ENCODE results near the gene NFKBIZ. TPM values are rescaled to one million over a fixed set of nuclear protein-coding genes. Genes with fewer than 3 reads are reported as not detected.

NFKBIZ gene
- total RNA-seq, 2 experiments from 2014 or later: 11.8 to 26.6 TPM

- Histone ChIP-seq H4K20me1 (ENCODE audit: insufficient read depth, low read length) (peaks cover 14% of the 10 kb centered on the region; the same call in 1 of the 2 replicates), H3K9me3 (ENCODE audit: low read length) (no peaks in the 10 kb centered on the region), H3K36me3 (ENCODE audit: insufficient read depth, low read length) (peaks cover 44% of the 10 kb centered on the region), H3K4me3 (ENCODE audit: low read depth, low read length, poor library complexity, severe bottlenecking) (peak overlapping the region; percentile 85), H3K79me2 (ENCODE audit: insufficient read depth, low read depth, low read length) (peaks cover 24% of the 10 kb centered on the region), H3K9me2 (ENCODE audit: insufficient read depth, low read length) (no peaks in the 10 kb centered on the region), H3K4me2 (ENCODE audit: low read length) (peak overlapping the region; percentile 98), H3K27ac (ENCODE audit: low read depth, low read length, poor library complexity, severe bottlenecking) (peak overlapping the region; percentile 60), H2AFZ (ENCODE audit: low read length) (peak overlapping the region; percentile 38; the same call in 1 of the 2 replicates), H3K4me1 (ENCODE audit: insufficient read depth, low read length, poor library complexity, severe bottlenecking) (peaks cover 36% of the 10 kb centered on the region)
- no peak for TF ChIP-seq EZH2phosphoT487 (IDR thresholded peaks at IDR 0.05; ENCODE audit: borderline replicate concordance, low read depth, low read length)
- CTCF ChIA-PET (ENCODE audit: unreplicated experiment): interaction anchor here (0.7 to 0.9 kb wide), 2 partner anchors 147 to 379 kb away, joined by 3 read pairs; no protein-coding TSS in a partner anchor
- POLR2A ChIA-PET: interaction anchor here (0.6 to 2.6 kb wide), 17 partner anchors 8 to 459 kb away, joined by 3 to 13 read pairs (median 7); no protein-coding TSS in a partner anchor
- intact Hi-C loops (cut with micrococcal nuclease; ENCODE audit: unreplicated experiment): no loop called here
- DNase-seq (ENCODE audit: low spot score): peak; percentile 69
- TSS peak; percentile 84 for BruUV-seq (replicated peaks)
Observed at GRCh38 chr3:101850246-101851051, 1.1 kb downstream of the NFKBIZ start.

- ChIA-PET POLR2A (interaction anchor here (0.6 to 2.2 kb wide), 13 partner anchors 9 to 381 kb away, joined by 3 to 8 read pairs (median 5); no protein-coding TSS in a partner anchor), CTCF (ENCODE audit: unreplicated experiment) (no interaction called here)
- H3K27ac ChIP-seq (ENCODE audit: low read depth, low read length, poor library complexity, severe bottlenecking): peak overlapping the region; percentile 60
- H4K20me1 ChIP-seq (ENCODE audit: insufficient read depth, low read length): peaks cover 14% of the 10 kb centered on the region; the same call in 1 of the 2 replicates
- H3K4me1 ChIP-seq (ENCODE audit: insufficient read depth, low read length, poor library complexity, severe bottlenecking): peaks cover 36% of the 10 kb centered on the region
- H3K9me3 ChIP-seq (ENCODE audit: low read length): no peaks in the 10 kb centered on the region
- intact Hi-C loops (cut with micrococcal nuclease; ENCODE audit: unreplicated experiment): no loop called here
- no TSS peak for BruUV-seq (replicated peaks)
- peak; percentile 13 for DNase-seq (ENCODE audit: low spot score)
- TF ChIP-seq EZH2phosphoT487 (IDR thresholded peaks at IDR 0.05; ENCODE audit: borderline replicate concordance, low read depth, low read length): no peak
- no peak for TF ChIP-seq CTCF (conservative IDR thresholded peaks at IDR 0.05; ENCODE audit: low read length)
- peak overlapping the region; percentile 98 for H3K4me2 ChIP-seq (ENCODE audit: low read length)
- H3K79me2 ChIP-seq (ENCODE audit: insufficient read depth, low read depth, low read length): peaks cover 24% of the 10 kb centered on the region
- peak overlapping the region; percentile 3; the same call in 1 of the 2 replicates for H2AFZ ChIP-seq (ENCODE audit: low read length)
- H3K4me3 ChIP-seq (ENCODE audit: low read depth, low read length, poor library complexity, severe bottlenecking): peak overlapping the region; percentile 85
- peaks cover 47% of the 10 kb centered on the region for H3K36me3 ChIP-seq (ENCODE audit: insufficient read depth, low read length)
- H3K9me2 ChIP-seq (ENCODE audit: insufficient read depth, low read length): no peaks in the 10 kb centered on the region
Observed at GRCh38 chr3:101851072-101851770, 1.9 kb downstream of the NFKBIZ start.
